Measurements from ENCODE around the gene PVALEF.

- TF ChIP-seq ZNF274 (IDR thresholded peaks at IDR 0.05; ENCODE audit: low read depth, low read length) (no peak), YY1 (IDR thresholded peaks at IDR 0.05; ENCODE audit: insufficient read depth, insufficient read length) (no peak)
These were observed 63.1 kb downstream of the PVALEF start for GRCh38 chr17:81228420-81228819.

All from NT2/D1 (cell line).